Activated naive CD8-positive, alpha-beta T cell treated with anti-CD3 and anti-CD28 coated beads, Interleukin-2, amount 10 ng/mL, durations not matched to agents 7 days and 5 days (primary cell): Measurements from ENCODE around the gene HDAC2. TPM values are rescaled to one million over a fixed set of nuclear protein-coding genes. Genes with fewer than 3 reads are reported as not detected.
"Not testable (repeated sequence)": the region's sequence is repeated elsewhere in the genome, so short reads cannot be mapped to it uniquely, and the experiment has no call there.

Source experiments
- ATAC-seq: fragments of 150-1000 bp; cut with Tn5 transposase; one replicate; pipeline ENCODE4 v1.10.0; 2021; ENCODE audit warnings: low read depth, moderate library complexity
- POLR2A ChIA-PET: fragments of 350-600 bp; sonication (Branson Sonifier 250); formaldehyde crosslinking; loops from one replicate; lab custom pipeline; 2021; ENCODE audit warnings: antibody characterized with exemption; lab: Charles Lee
- DNase-seq: peaks from one replicate; pipeline ENCODE4 v3.0.0; 2021
- H3K27ac Mint-ChIP-seq: one replicate; pipeline ENCODE4 v1.8.0; 2022; ENCODE audit warnings: mild to moderate bottlenecking, mixed read lengths
- H3K27me3 Mint-ChIP-seq: one replicate; pipeline ENCODE4 v1.8.0; 2022; ENCODE audit warnings: mild to moderate bottlenecking, moderate library complexity, mixed read lengths
- H3K36me3 Mint-ChIP-seq: one replicate; pipeline ENCODE4 v1.8.0; 2021; ENCODE audit warnings: mild to moderate bottlenecking, mixed read lengths
- H3K4me1 Mint-ChIP-seq: one replicate; pipeline ENCODE4 v1.8.0; 2021; ENCODE audit warnings: mixed read lengths
- H3K4me3 Mint-ChIP-seq: one replicate; pipeline ENCODE4 v1.8.0; 2022; ENCODE audit warnings: mild to moderate bottlenecking, moderate library complexity, mixed read lengths
- H3K9me3 Mint-ChIP-seq: one replicate; pipeline ENCODE4 v1.8.0; 2021; ENCODE audit warnings: mixed read lengths
- total RNA-seq, 2 experiments: library from RNA; stranded (reverse); gene quantifications; one replicate each; pipeline ENCODE4 v1.2.3, GENCODE V29; 2021

HDAC2 gene
- total RNA-seq, 2 experiments from 2014 or later: 56.9 to 59.5 TPM

GRCh38 chr6:113995634-113996033, 24.7 kb upstream of the HDAC2 start:
- no peak for DNase-seq
- no peak for ATAC-seq
- H3K36me3 Mint-ChIP-seq: no peaks in the 10 kb centered on the region
- peaks cover 3% of the 10 kb centered on the region for H3K4me1 Mint-ChIP-seq
- H3K4me3 Mint-ChIP-seq: no peak overlapping the region
- peaks cover 12% of the 10 kb centered on the region for H3K27me3 Mint-ChIP-seq
- POLR2A ChIA-PET: no interaction called here
- H3K9me3 Mint-ChIP-seq: no peaks in the 10 kb centered on the region
- no peak overlapping the region for H3K27ac Mint-ChIP-seq

- DNase-seq: no peak
- no peak overlapping the region for H3K4me3 Mint-ChIP-seq
- POLR2A ChIA-PET: interaction anchor here (1.2 kb wide), 1 partner anchor 24 kb away, joined by 3 read pairs; the partner anchor contains the start of gene HDAC2
Observed at GRCh38 chr6:113994934-113995342, 24.0 kb upstream of the HDAC2 start.

GRCh38 chr6:113989675-113990074, 18.7 kb upstream of the HDAC2 start:
- DNase-seq: no peak
- ATAC-seq: no peak
- peaks cover 4% of the 10 kb centered on the region for H3K9me3 Mint-ChIP-seq
- no peak overlapping the region for H3K4me3 Mint-ChIP-seq
- H3K27ac Mint-ChIP-seq: no peak overlapping the region
- H3K4me1 Mint-ChIP-seq: peaks cover under 1% of the 10 kb centered on the region
- POLR2A ChIA-PET: no interaction called here
- peaks cover 8% of the 10 kb centered on the region for H3K27me3 Mint-ChIP-seq
- H3K36me3 Mint-ChIP-seq: no peaks in the 10 kb centered on the region

More at GRCh38 chr6:113994934-113995342, 24.0 kb upstream of the HDAC2 start:
- Mint-ChIP-seq H3K27me3 (peaks cover 15% of the 10 kb centered on the region), H3K36me3 (no peaks in the 10 kb centered on the region), H3K9me3 (no peaks in the 10 kb centered on the region), H3K4me1 (peaks cover 3% of the 10 kb centered on the region), H3K27ac (no peak overlapping the region)
- peak; percentile 54 for ATAC-seq

- POLR2A ChIA-PET, ATAC-seq, H3K4me1 Mint-ChIP-seq: not testable (repeated sequence)
Observed at GRCh38 chr6:113982675-113983074, 11.7 kb upstream of the HDAC2 start.

GRCh38 chr6:113982055-113982550, 11.2 kb upstream of the HDAC2 start:
- Mint-ChIP-seq H3K4me3 (no peak overlapping the region), H3K36me3 (no peaks in the 10 kb centered on the region), H3K27ac (no peak overlapping the region), H3K27me3 (peaks cover 4% of the 10 kb centered on the region), H3K4me1 (no peaks in the 10 kb centered on the region), H3K9me3 (no peaks in the 10 kb centered on the region)
- ATAC-seq (no peak), DNase-seq (no peak)
- POLR2A ChIA-PET: no interaction called here

More at GRCh38 chr6:113982675-113983074, 11.7 kb upstream of the HDAC2 start:
- not testable (repeated sequence) for H3K9me3 Mint-ChIP-seq, DNase-seq, H3K27me3 Mint-ChIP-seq, H3K4me3 Mint-ChIP-seq, H3K27ac Mint-ChIP-seq, H3K36me3 Mint-ChIP-seq

GRCh38 chr6:113980937-113981554, 10.1 kb upstream of the HDAC2 start:
- ATAC-seq (peak; percentile 45), DNase-seq (no peak)
- H3K4me3 Mint-ChIP-seq: no peak overlapping the region
- POLR2A ChIA-PET: no interaction called here
- H3K27ac Mint-ChIP-seq: no peak overlapping the region
- H3K4me1 Mint-ChIP-seq: no peaks in the 10 kb centered on the region
- peaks cover 4% of the 10 kb centered on the region for H3K27me3 Mint-ChIP-seq
- no peaks in the 10 kb centered on the region for H3K36me3 Mint-ChIP-seq
- no peaks in the 10 kb centered on the region for H3K9me3 Mint-ChIP-seq

GRCh38 chr6:113979937-113980336, 9.0 kb upstream of the HDAC2 start:
- Mint-ChIP-seq H3K4me1 (no peaks in the 10 kb centered on the region), H3K27me3 (peaks cover 4% of the 10 kb centered on the region), H3K36me3 (no peaks in the 10 kb centered on the region), H3K9me3 (no peaks in the 10 kb centered on the region), H3K27ac (no peak overlapping the region), H3K4me3 (no peak overlapping the region)
- no peak for ATAC-seq
- POLR2A ChIA-PET: no interaction called here
- no peak for DNase-seq

GRCh38 chr6:113978084-113978675, 7.2 kb upstream of the HDAC2 start:
- POLR2A ChIA-PET: no interaction called here
- Mint-ChIP-seq H3K4me3 (no peak overlapping the region), H3K4me1 (no peaks in the 10 kb centered on the region), H3K27me3 (peaks cover 2% of the 10 kb centered on the region), H3K9me3 (no peaks in the 10 kb centered on the region), H3K27ac (no peak overlapping the region), H3K36me3 (no peaks in the 10 kb centered on the region)
- DNase-seq (no peak), ATAC-seq (no peak)

GRCh38 chr6:113976806-113977205, 5.9 kb upstream of the HDAC2 start:
- Mint-ChIP-seq H3K27ac (no peak overlapping the region), H3K9me3 (no peaks in the 10 kb centered on the region), H3K36me3 (no peaks in the 10 kb centered on the region), H3K4me3 (no peak overlapping the region), H3K4me1 (peaks cover 6% of the 10 kb centered on the region), H3K27me3 (peaks cover 2% of the 10 kb centered on the region)
- POLR2A ChIA-PET: no interaction called here
- DNase-seq: no peak
- no peak for ATAC-seq

- Mint-ChIP-seq H3K27ac (peak overlapping the region; percentile 97), H3K4me1 (peaks cover 20% of the 10 kb centered on the region), H3K9me3 (no peaks in the 10 kb centered on the region), H3K36me3 (no peaks in the 10 kb centered on the region), H3K4me3 (peak overlapping the region; percentile 97), H3K27me3 (no peaks in the 10 kb centered on the region)
- no peak for DNase-seq
- ATAC-seq: no peak
- POLR2A ChIA-PET: no interaction called here
Observed at GRCh38 chr6:113971741-113972140, 793 bp upstream of the HDAC2 start.

GRCh38 chr6:113969888-113970804, 802 bp downstream of the HDAC2 start:
- H3K4me1 Mint-ChIP-seq: peaks cover 20% of the 10 kb centered on the region
- H3K27me3 Mint-ChIP-seq: no peaks in the 10 kb centered on the region
- ATAC-seq (peak; percentile 34), DNase-seq (peak; percentile 57)
- H3K36me3 Mint-ChIP-seq: no peaks in the 10 kb centered on the region
- peak overlapping the region; percentile 97 for H3K4me3 Mint-ChIP-seq
- no peaks in the 10 kb centered on the region for H3K9me3 Mint-ChIP-seq
- peak overlapping the region; percentile 93 for H3K27ac Mint-ChIP-seq
- POLR2A ChIA-PET: interaction anchor here (0.9 to 1.4 kb wide), 2 partner anchors 9 to 25 kb away, joined by 3 read pairs; no protein-coding TSS in a partner anchor

GRCh38 chr6:113968472-113968871, 2.5 kb downstream of the HDAC2 start:
- POLR2A ChIA-PET: no interaction called here
- peaks cover 24% of the 10 kb centered on the region for H3K4me1 Mint-ChIP-seq
- ATAC-seq: no peak
- H3K36me3 Mint-ChIP-seq: peaks cover 2% of the 10 kb centered on the region
- H3K27ac Mint-ChIP-seq: no peak overlapping the region
- no peaks in the 10 kb centered on the region for H3K27me3 Mint-ChIP-seq
- peak overlapping the region; percentile 97 for H3K4me3 Mint-ChIP-seq
- no peaks in the 10 kb centered on the region for H3K9me3 Mint-ChIP-seq
- DNase-seq: no peak

GRCh38 chr6:113967777-113968176, 3.2 kb downstream of the HDAC2 start:
- peaks cover 2% of the 10 kb centered on the region for H3K36me3 Mint-ChIP-seq
- H3K4me3 Mint-ChIP-seq: no peak overlapping the region
- POLR2A ChIA-PET: no interaction called here
- no peaks in the 10 kb centered on the region for H3K9me3 Mint-ChIP-seq
- no peak overlapping the region for H3K27ac Mint-ChIP-seq
- ATAC-seq: no peak
- peaks cover 24% of the 10 kb centered on the region for H3K4me1 Mint-ChIP-seq
- no peaks in the 10 kb centered on the region for H3K27me3 Mint-ChIP-seq
- DNase-seq: no peak
